Effector CD8-positive, alpha-beta T cell (primary cell): ENCODE measurements around the gene DNASE1L3.
"Not testable (repeated sequence)": the region's sequence is repeated elsewhere in the genome, so short reads cannot be mapped to it uniquely, and the experiment has no call there.

ENCODE experiments used
- DNase-seq: peaks from one replicate; lab custom pipeline; 2025; lab: John Stamatoyannopoulos, UW

DNASE1L3 gene

GRCh38 chr3:58235970-58236369 is 25.2 kb upstream of the DNASE1L3 start:
- no peak for DNase-seq

- no peak for DNase-seq
Measured at GRCh38 chr3:58234516-58234931, 23.8 kb upstream of the DNASE1L3 start.

GRCh38 chr3:58231666-58232065 is 20.9 kb upstream of the DNASE1L3 start:
- DNase-seq, result no peak

GRCh38 chr3:58230876-58231552 is 20.2 kb upstream of the DNASE1L3 start:
- no peak for DNase-seq

GRCh38 chr3:58227933-58228332 is 17.2 kb upstream of the DNASE1L3 start:
- DNase-seq, result not testable (repeated sequence)

- DNase-seq, result no peak
Measured at GRCh38 chr3:58223855-58224254, 13.1 kb upstream of the DNASE1L3 start.

GRCh38 chr3:58222161-58222724 is 11.5 kb upstream of the DNASE1L3 start:
- DNase-seq, result no peak

GRCh38 chr3:58218904-58219303 is 8.1 kb upstream of the DNASE1L3 start:
- no peak for DNase-seq

GRCh38 chr3:58217209-58217811 is 6.5 kb upstream of the DNASE1L3 start:
- peak; percentile 37 for DNase-seq

- no peak for DNase-seq
Measured at GRCh38 chr3:58216496-58217195, 5.9 kb upstream of the DNASE1L3 start.

- no peak for DNase-seq
Measured at GRCh38 chr3:58215317-58216025, 4.7 kb upstream of the DNASE1L3 start.

- no peak for DNase-seq
Measured at GRCh38 chr3:58214484-58215316, 3.9 kb upstream of the DNASE1L3 start.

- DNase-seq, result no peak
Measured at GRCh38 chr3:58209933-58210332, 839 bp downstream of the DNASE1L3 start.

- no peak for DNase-seq
Measured at GRCh38 chr3:58207954-58208353, 2.8 kb downstream of the DNASE1L3 start.

GRCh38 chr3:58206406-58207011 is 4.3 kb downstream of the DNASE1L3 start:
- DNase-seq, result no peak

GRCh38 chr3:58205981-58206380 is 4.8 kb downstream of the DNASE1L3 start:
- no peak for DNase-seq

GRCh38 chr3:58204720-58205119 is 6.1 kb downstream of the DNASE1L3 start:
- no peak for DNase-seq

GRCh38 chr3:58203541-58203940 is 7.2 kb downstream of the DNASE1L3 start:
- no peak for DNase-seq

GRCh38 chr3:58202917-58203360 is 7.8 kb downstream of the DNASE1L3 start:
- DNase-seq, result no peak

GRCh38 chr3:58201451-58201850 is 9.3 kb downstream of the DNASE1L3 start:
- DNase-seq, result not testable (repeated sequence)
